ENCODE data around the gene PLCZ1.

DNA sequence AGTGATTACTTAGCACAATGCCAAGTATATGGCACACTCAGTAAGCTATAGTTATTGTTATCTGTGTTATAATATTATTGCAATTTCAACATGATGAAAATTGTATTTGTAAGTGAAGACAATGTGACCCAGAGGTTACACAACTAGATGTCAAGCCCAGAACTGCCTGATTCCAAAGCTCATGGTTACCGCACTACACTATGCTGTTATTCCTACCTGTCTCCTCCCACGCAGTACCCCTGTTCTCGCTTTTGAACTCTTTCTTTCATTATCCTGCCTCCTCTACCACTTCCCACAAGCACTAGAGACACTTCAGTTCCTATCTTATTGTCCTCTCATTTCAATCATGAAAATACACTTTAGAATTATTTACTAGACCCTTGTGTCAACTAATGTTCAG is 93.2 kb downstream of the PLCZ1 start:
- TF ChIP-seq YY1 (IDR thresholded peaks at IDR 0.05; ENCODE audit: insufficient read depth, insufficient read length) (no peak), ZNF274 (IDR thresholded peaks at IDR 0.05; ENCODE audit: low read depth, low read length) (no peak), SUZ12 (IDR thresholded peaks at IDR 0.05; ENCODE audit: extremely low read depth, insufficient read depth, insufficient read length) (no peak)

Measured in NT2/D1 (cell line).